NCI-H526 treated with DMSO at 0.1 percent for 48 hours (cell line): Measurements from ENCODE around the gene MAST4.
"Not testable (repeated sequence)": the region's sequence is repeated elsewhere in the genome, so short reads cannot be mapped to it uniquely, and the experiment has no call there.

Experiments
- DNase-seq: peaks from one replicate; lab custom pipeline; 2025; lab: John Stamatoyannopoulos, UW

The MAST4 gene

GRCh38 chr5:66742896-66743247 lies 146.7 kb downstream of the MAST4 start:
- no peak for DNase-seq

GRCh38 chr5:66743344-66743743 lies 147.2 kb downstream of the MAST4 start:
- no peak for DNase-seq

GRCh38 chr5:66744040-66744439 lies 147.8 kb downstream of the MAST4 start:
- no peak for DNase-seq

DNA sequence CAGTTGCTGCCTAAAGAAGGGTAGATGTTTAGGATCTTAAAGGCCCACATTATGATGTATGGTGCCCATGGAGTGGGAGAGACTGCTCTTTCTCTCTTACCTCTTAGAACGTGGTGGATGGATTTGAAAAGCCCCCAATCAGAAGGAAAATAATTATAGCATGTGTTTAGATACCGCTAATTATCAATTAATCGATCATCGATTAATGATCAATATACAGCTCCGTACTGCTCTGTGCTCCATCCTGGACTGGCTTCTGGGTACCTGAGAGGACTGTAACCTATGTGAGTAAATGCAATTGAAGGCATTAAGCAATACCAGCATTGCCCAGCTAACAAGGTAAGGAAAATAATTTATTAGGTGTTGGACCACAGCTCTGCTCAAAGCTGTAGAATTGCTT lies 149.1 kb downstream of the MAST4 start:
- DNase-seq = no peak

GRCh38 chr5:66747607-66748006 lies 151.4 kb downstream of the MAST4 start:
- no peak for DNase-seq

- DNase-seq = not testable (repeated sequence)
Measured at GRCh38 chr5:66752668-66753067, 156.5 kb downstream of the MAST4 start.

- peak; percentile 2 for DNase-seq
Measured at GRCh38 chr5:66757219-66757833, 161.1 kb downstream of the MAST4 start.

DNA sequence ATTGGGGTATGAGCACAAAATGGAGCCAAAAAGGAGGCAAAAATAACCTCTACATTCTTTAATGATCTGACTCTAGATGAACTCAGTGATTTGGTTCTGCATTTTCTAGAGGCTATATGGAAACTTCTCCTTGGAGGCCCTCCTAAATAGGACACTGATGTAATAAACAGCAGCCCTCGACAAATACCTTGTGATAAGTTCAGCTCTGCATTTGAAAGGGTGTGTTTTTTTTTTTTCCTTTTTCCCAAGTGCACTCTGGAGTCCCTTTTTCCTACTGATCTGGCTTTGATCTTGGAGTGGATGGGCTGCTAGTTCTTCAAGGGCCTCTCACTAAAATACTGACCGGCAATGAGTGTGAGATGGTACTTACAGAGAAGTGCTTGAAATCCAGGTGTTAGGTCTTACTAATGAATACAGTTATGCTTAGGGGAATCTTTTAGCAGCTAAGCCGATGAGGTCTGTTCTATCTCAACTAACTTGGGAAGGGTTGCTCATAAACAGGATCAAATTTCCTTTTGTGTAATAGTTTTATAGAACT lies 161.7 kb downstream of the MAST4 start:
- no peak for DNase-seq

GRCh38 chr5:66769030-66769733 lies 173.0 kb downstream of the MAST4 start:
- DNase-seq = no peak

GRCh38 chr5:66769839-66770617 lies 173.8 kb downstream of the MAST4 start:
- no peak for DNase-seq

DNA sequence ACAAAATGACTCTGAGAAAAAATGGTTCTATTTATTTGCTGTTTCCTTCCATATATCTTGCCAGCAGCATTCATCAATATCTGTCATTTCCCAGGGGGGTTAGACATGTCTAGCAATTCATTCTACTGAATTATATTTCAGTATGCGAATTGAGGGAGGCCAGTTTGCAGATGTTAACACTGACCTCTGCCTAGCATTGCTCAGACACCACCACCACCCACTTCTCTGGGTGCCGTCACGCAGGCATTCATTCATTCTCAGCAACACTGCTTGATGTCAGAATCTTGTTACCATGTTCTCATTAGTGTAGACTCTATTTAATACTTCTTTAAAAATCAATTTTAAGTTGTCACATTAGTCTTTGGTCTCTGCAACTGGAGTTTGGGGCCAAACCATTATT lies 181.7 kb downstream of the MAST4 start:
- no peak for DNase-seq

- DNase-seq = no peak
Measured at GRCh38 chr5:66779528-66779927, 183.3 kb downstream of the MAST4 start.

GRCh38 chr5:66788556-66788955 lies 192.4 kb downstream of the MAST4 start:
- DNase-seq = no peak

GRCh38 chr5:66789434-66789833 lies 193.2 kb downstream of the MAST4 start:
- no peak for DNase-seq

DNA sequence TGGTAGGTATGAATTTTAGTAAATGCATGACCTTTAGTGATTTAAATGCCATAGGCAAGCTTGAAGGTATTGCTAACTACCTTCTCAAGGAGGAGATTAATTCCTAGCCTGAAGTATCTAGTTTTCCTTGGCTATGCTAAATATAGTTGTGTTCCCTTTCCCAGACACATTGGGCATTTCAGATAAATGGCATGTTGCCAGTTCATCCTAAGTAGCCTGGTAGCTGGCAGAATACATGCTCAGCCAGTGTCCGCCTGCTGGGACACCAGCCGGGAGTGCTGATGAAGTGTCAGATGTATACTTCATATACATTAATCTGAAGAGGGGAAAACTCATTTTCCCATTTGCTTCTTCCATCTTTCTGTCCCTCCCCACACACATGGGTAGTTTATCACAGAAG lies 196.9 kb downstream of the MAST4 start:
- no peak for DNase-seq

- DNase-seq = no peak
Measured at GRCh38 chr5:66795682-66796081, 199.5 kb downstream of the MAST4 start.

DNA sequence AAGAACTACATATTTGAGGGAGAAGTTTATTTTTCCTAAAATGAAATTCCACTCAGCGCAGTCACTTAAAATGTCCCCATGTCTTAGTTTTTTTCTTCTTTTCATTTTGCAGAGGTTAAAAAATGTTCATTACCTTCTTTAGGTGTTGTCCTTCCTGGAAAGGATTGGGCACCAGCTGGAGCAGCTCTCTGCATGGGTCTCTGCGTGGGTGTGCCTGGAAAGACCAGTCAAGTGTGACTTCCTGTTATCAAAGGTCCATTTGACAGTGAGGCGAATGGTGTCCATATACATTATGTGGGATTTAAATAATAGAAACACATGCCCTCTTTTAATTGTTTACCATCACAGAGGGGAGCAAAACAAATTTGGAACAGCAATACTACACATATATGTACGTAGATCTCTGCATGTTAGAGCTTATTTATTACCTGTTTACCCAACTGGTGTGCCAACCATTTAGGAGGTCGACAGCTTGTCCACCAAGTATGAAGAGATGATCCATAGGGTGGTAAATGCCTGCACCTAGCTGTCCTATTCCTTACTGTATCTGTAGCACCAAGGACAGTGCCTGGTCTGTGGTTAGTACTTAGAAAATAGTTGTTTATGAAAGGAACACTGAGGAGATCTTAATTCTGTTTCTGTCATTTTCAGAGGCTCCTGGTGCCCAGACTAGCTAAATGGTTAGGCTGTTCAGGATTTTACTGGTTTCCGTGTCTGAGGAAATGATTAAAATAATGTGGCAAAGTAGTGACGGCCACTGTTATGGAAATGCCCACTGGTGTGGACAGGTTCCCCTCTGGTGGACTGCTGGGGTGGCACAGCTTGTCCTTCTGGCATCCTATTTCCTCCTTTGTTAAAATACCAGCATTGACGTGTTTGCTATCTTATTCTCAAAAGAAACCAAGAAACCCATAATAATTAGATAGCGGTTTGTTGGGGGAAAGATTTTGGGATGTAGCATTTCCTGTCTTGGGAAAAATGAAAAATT lies 200.4 kb downstream of the MAST4 start:
- DNase-seq = no peak

- no peak for DNase-seq
Measured at GRCh38 chr5:66802941-66803340, 206.7 kb downstream of the MAST4 start.

- DNase-seq = no peak
Measured at GRCh38 chr5:66805514-66806430, 209.6 kb downstream of the MAST4 start.

DNA sequence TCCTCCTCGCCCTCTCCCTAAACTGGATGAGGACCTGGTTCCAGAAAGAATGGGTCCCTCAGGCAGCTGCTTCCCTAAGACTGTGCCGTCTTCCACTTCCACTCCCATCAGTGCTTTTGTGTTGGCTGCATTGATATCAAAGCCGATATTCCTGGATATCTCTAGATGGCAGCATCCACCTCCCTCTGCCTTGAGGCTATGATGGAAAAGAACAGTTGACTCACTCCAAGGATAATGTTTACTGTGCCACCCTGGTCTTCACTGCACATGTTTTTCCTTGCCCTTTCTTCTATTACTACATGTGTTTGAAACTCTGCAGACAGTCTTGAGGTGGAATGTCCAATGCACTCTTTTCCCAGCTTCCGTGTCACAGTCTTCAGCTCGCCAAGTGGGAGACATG lies 211.6 kb downstream of the MAST4 start:
- DNase-seq = peak; percentile 26

DNA sequence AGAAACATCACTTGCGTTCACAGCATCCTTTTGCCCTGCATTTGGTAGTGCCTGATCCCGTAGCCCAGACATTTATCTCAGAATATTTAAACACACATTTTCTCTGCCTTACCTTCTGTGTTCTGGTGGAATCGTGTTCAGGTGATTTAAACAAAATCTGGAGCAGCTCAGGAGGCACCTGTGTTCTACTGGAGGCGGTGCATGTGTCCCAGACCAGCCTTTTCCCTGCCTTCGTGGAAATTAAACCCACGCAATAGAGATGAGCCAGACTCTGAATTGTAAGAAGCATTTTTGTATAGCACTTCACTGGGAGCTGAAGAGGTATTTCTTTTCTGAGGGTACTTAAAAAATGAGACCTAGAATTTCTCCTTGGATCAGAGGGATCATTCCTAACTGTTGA lies 212.5 kb downstream of the MAST4 start:
- DNase-seq = no peak
